Natural killer cell treated with Interleukin-12 subunit alpha and Interleukin-12 subunit beta and Interleukin-15 and Interleukin-18, amount 100 ng/mL, for 72 hours (primary cell): ENCODE data around the gene RNF113B. TPM values are rescaled to one million over a fixed set of nuclear protein-coding genes. Genes with fewer than 3 reads are reported as not detected.

Experiments
- total RNA-seq, 2 donors: library from RNA; stranded (reverse); gene quantifications; one replicate each; pipeline ENCODE4 v1.2.3, GENCODE V29; 2022

The RNF113B gene
- total RNA-seq, 2 donors from 2014 or later, result not detected

Other genes with a start within 250 kb of the RNF113B start
- 100 to 1,000 TPM; 138 to 295 TPM for gene IPO5, start 223.6 kb downstream of the RNF113B start, total RNA-seq
- 1 to 10 TPM; 1.0 to 2.2 TPM for gene FARP1, start 34.2 kb downstream of the RNF113B start, total RNA-seq